Measurements from ENCODE around the gene ATG13. TPM values are rescaled to one million over a fixed set of nuclear protein-coding genes. Genes with fewer than 3 reads are reported as not detected.

The ATG13 gene
- polyA plus RNA-seq, 2 donors, result 20.0 to 26.5 TPM

- WGBS, 2 donors, result 82 to 84% methylated on average over 3 of the region's 3 CpGs
- Histone ChIP-seq H3K9me3 (ENCODE audit: control insufficient read depth in 2 of 2, insufficient read depth in 1 of 2, low read depth in 1 of 2, low read length in 1 of 2) (peaks cover 0 to 2% of the 10 kb centered on the region in 2 donors), H3K27me3 (ENCODE audit: control insufficient read depth in 1 of 2, insufficient read depth in 2 of 2, low read length in 2 of 2) (no peaks in the 10 kb centered on the region), H3K36me3 (ENCODE audit: control insufficient read depth in 2 of 2, insufficient read depth in 2 of 2, low read length in 1 of 2) (peaks cover 0 to 3% of the 10 kb centered on the region in 2 donors), H3K4me3 (ENCODE audit: low read depth in 1 of 2, low read length in 2 of 2) (no peak overlapping the region), H3K27ac (ENCODE audit: low read depth in 2 of 2, low read length in 1 of 2) (no peak overlapping the region), H3K4me1 (ENCODE audit: control insufficient read depth in 2 of 2, insufficient read depth in 2 of 2, low read length in 1 of 2) (no peaks in the 10 kb centered on the region)
Observed at GRCh38 chr11:46641639-46642038, 24.3 kb downstream of the ATG13 start.

- WGBS, 2 donors, result 93 to 96% methylated on average over 8 of the region's 8 CpGs
Observed at GRCh38 chr11:46642627-46643335, 25.4 kb downstream of the ATG13 start.

GRCh38 chr11:46643531-46643930, 26.2 kb downstream of the ATG13 start:
- H3K4me3 ChIP-seq (ENCODE audit: low read depth in 1 of 2, low read length in 2 of 2), result no peak overlapping the region
- 92 to 97% methylated on average over 3 of the region's 3 CpGs for WGBS, 2 donors
- H3K36me3 ChIP-seq (ENCODE audit: control insufficient read depth in 2 of 2, insufficient read depth in 2 of 2, low read length in 1 of 2), result peaks cover 0 to 7% of the 10 kb centered on the region in 2 donors
- peaks cover 0 to 2% of the 10 kb centered on the region in 2 donors for H3K9me3 ChIP-seq (ENCODE audit: control insufficient read depth in 2 of 2, insufficient read depth in 1 of 2, low read depth in 1 of 2, low read length in 1 of 2)
- no peaks in the 10 kb centered on the region for H3K27me3 ChIP-seq (ENCODE audit: control insufficient read depth in 1 of 2, insufficient read depth in 2 of 2, low read length in 2 of 2)
- H3K27ac ChIP-seq (ENCODE audit: low read depth in 2 of 2, low read length in 1 of 2), result no peak overlapping the region
- H3K4me1 ChIP-seq (ENCODE audit: control insufficient read depth in 2 of 2, insufficient read depth in 2 of 2, low read length in 1 of 2), result no peaks in the 10 kb centered on the region

More at GRCh38 chr11:46642627-46643335, 25.4 kb downstream of the ATG13 start:
- Histone ChIP-seq H3K36me3 (ENCODE audit: control insufficient read depth in 2 of 2, insufficient read depth in 2 of 2, low read length in 1 of 2) (peaks cover 0 to 7% of the 10 kb centered on the region in 2 donors), H3K4me3 (ENCODE audit: low read depth in 1 of 2, low read length in 2 of 2) (no peak overlapping the region), H3K9me3 (ENCODE audit: control insufficient read depth in 2 of 2, insufficient read depth in 1 of 2, low read depth in 1 of 2, low read length in 1 of 2) (peaks cover 0 to 2% of the 10 kb centered on the region in 2 donors), H3K27ac (ENCODE audit: low read depth in 2 of 2, low read length in 1 of 2) (no peak overlapping the region), H3K27me3 (ENCODE audit: control insufficient read depth in 1 of 2, insufficient read depth in 2 of 2, low read length in 2 of 2) (no peaks in the 10 kb centered on the region), H3K4me1 (ENCODE audit: control insufficient read depth in 2 of 2, insufficient read depth in 2 of 2, low read length in 1 of 2) (no peaks in the 10 kb centered on the region)

- H3K4me3 ChIP-seq (ENCODE audit: low read depth in 1 of 2, low read length in 2 of 2), result no peak overlapping the region
- no peaks in the 10 kb centered on the region for H3K4me1 ChIP-seq (ENCODE audit: control insufficient read depth in 2 of 2, insufficient read depth in 2 of 2, low read length in 1 of 2)
- H3K27ac ChIP-seq (ENCODE audit: low read depth in 2 of 2, low read length in 1 of 2), result no peak overlapping the region
- peaks cover 0 to 7% of the 10 kb centered on the region in 2 donors for H3K36me3 ChIP-seq (ENCODE audit: control insufficient read depth in 2 of 2, insufficient read depth in 2 of 2, low read length in 1 of 2)
- no peaks in the 10 kb centered on the region for H3K27me3 ChIP-seq (ENCODE audit: control insufficient read depth in 1 of 2, insufficient read depth in 2 of 2, low read length in 2 of 2)
- peaks cover 0 to 2% of the 10 kb centered on the region in 2 donors for H3K9me3 ChIP-seq (ENCODE audit: control insufficient read depth in 2 of 2, insufficient read depth in 1 of 2, low read depth in 1 of 2, low read length in 1 of 2)
Observed at GRCh38 chr11:46643986-46644385, 26.6 kb downstream of the ATG13 start.

- no peaks in the 10 kb centered on the region for H3K9me3 ChIP-seq (ENCODE audit: control insufficient read depth in 2 of 2, insufficient read depth in 1 of 2, low read depth in 1 of 2, low read length in 1 of 2)
- WGBS, 2 donors, result 62 to 69% methylated on average over 2 of the region's 2 CpGs
- no peaks in the 10 kb centered on the region for H3K4me1 ChIP-seq (ENCODE audit: control insufficient read depth in 2 of 2, insufficient read depth in 2 of 2, low read length in 1 of 2)
- no peaks in the 10 kb centered on the region for H3K27me3 ChIP-seq (ENCODE audit: control insufficient read depth in 1 of 2, insufficient read depth in 2 of 2, low read length in 2 of 2)
- H3K36me3 ChIP-seq (ENCODE audit: control insufficient read depth in 2 of 2, insufficient read depth in 2 of 2, low read length in 1 of 2), result peaks cover 10 to 14% of the 10 kb centered on the region in 2 donors
- H3K27ac ChIP-seq (ENCODE audit: low read depth in 2 of 2, low read length in 1 of 2), result no peak overlapping the region
- no peak overlapping the region for H3K4me3 ChIP-seq (ENCODE audit: low read depth in 1 of 2, low read length in 2 of 2)
Observed at GRCh38 chr11:46649180-46649738, 31.9 kb downstream of the ATG13 start.

- Histone ChIP-seq H3K36me3 (ENCODE audit: control insufficient read depth in 2 of 2, insufficient read depth in 2 of 2, low read length in 1 of 2) (peaks cover 11 to 16% of the 10 kb centered on the region in 2 donors), H3K4me3 (ENCODE audit: low read depth in 1 of 2, low read length in 2 of 2) (no peak overlapping the region), H3K4me1 (ENCODE audit: control insufficient read depth in 2 of 2, insufficient read depth in 2 of 2, low read length in 1 of 2) (no peaks in the 10 kb centered on the region), H3K9me3 (ENCODE audit: control insufficient read depth in 2 of 2, insufficient read depth in 1 of 2, low read depth in 1 of 2, low read length in 1 of 2) (no peaks in the 10 kb centered on the region), H3K27me3 (ENCODE audit: control insufficient read depth in 1 of 2, insufficient read depth in 2 of 2, low read length in 2 of 2) (no peaks in the 10 kb centered on the region), H3K27ac (ENCODE audit: low read depth in 2 of 2, low read length in 1 of 2) (no peak overlapping the region)
- 93 to 94% methylated on average over 4 of the region's 4 CpGs for WGBS, 2 donors
Observed at GRCh38 chr11:46655631-46656030, 38.3 kb downstream of the ATG13 start.

- Histone ChIP-seq H3K4me1 (ENCODE audit: control insufficient read depth in 2 of 2, insufficient read depth in 2 of 2, low read length in 1 of 2) (no peaks in the 10 kb centered on the region), H3K27ac (ENCODE audit: low read depth in 2 of 2, low read length in 1 of 2) (no peak overlapping the region), H3K4me3 (ENCODE audit: low read depth in 1 of 2, low read length in 2 of 2) (no peak overlapping the region), H3K27me3 (ENCODE audit: control insufficient read depth in 1 of 2, insufficient read depth in 2 of 2, low read length in 2 of 2) (no peaks in the 10 kb centered on the region), H3K36me3 (ENCODE audit: control insufficient read depth in 2 of 2, insufficient read depth in 2 of 2, low read length in 1 of 2) (peaks cover 3 to 16% of the 10 kb centered on the region in 2 donors), H3K9me3 (ENCODE audit: control insufficient read depth in 2 of 2, insufficient read depth in 1 of 2, low read depth in 1 of 2, low read length in 1 of 2) (no peaks in the 10 kb centered on the region)
- whole genome bisulfite sequencing, 2 donors, result 88 to 89% methylated on average over 3 of the region's 3 CpGs
Observed at GRCh38 chr11:46657186-46657585, 39.8 kb downstream of the ATG13 start.

GRCh38 chr11:46658259-46658658, 40.9 kb downstream of the ATG13 start:
- H3K9me3 ChIP-seq (ENCODE audit: control insufficient read depth in 2 of 2, insufficient read depth in 1 of 2, low read depth in 1 of 2, low read length in 1 of 2), result no peaks in the 10 kb centered on the region
- H3K27ac ChIP-seq (ENCODE audit: low read depth in 2 of 2, low read length in 1 of 2), result no peak overlapping the region
- H3K4me3 ChIP-seq (ENCODE audit: low read depth in 1 of 2, low read length in 2 of 2), result no peak overlapping the region
- WGBS, 2 donors, result 81 to 83% methylated on average over 4 of the region's 4 CpGs
- H3K27me3 ChIP-seq (ENCODE audit: control insufficient read depth in 1 of 2, insufficient read depth in 2 of 2, low read length in 2 of 2), result no peaks in the 10 kb centered on the region
- peaks cover 3 to 17% of the 10 kb centered on the region in 2 donors for H3K36me3 ChIP-seq (ENCODE audit: control insufficient read depth in 2 of 2, insufficient read depth in 2 of 2, low read length in 1 of 2)
- no peaks in the 10 kb centered on the region for H3K4me1 ChIP-seq (ENCODE audit: control insufficient read depth in 2 of 2, insufficient read depth in 2 of 2, low read length in 1 of 2)

- no peak overlapping the region for H3K27ac ChIP-seq (ENCODE audit: low read depth in 2 of 2, low read length in 1 of 2)
- no peaks in the 10 kb centered on the region for H3K4me1 ChIP-seq (ENCODE audit: control insufficient read depth in 2 of 2, insufficient read depth in 2 of 2, low read length in 1 of 2)
- H3K27me3 ChIP-seq (ENCODE audit: control insufficient read depth in 1 of 2, insufficient read depth in 2 of 2, low read length in 2 of 2), result no peaks in the 10 kb centered on the region
- H3K4me3 ChIP-seq (ENCODE audit: low read depth in 1 of 2, low read length in 2 of 2), result no peak overlapping the region
- H3K36me3 ChIP-seq (ENCODE audit: control insufficient read depth in 2 of 2, insufficient read depth in 2 of 2, low read length in 1 of 2), result peaks cover 9 to 16% of the 10 kb centered on the region in 2 donors
- WGBS, 2 donors, result 70 to 93% methylated on average over 1 of the region's 1 CpG
- no peaks in the 10 kb centered on the region for H3K9me3 ChIP-seq (ENCODE audit: control insufficient read depth in 2 of 2, insufficient read depth in 1 of 2, low read depth in 1 of 2, low read length in 1 of 2)
Observed at GRCh38 chr11:46659908-46660307, 42.6 kb downstream of the ATG13 start.

GRCh38 chr11:46661836-46662235, 44.5 kb downstream of the ATG13 start:
- Histone ChIP-seq H3K4me1 (ENCODE audit: control insufficient read depth in 2 of 2, insufficient read depth in 2 of 2, low read length in 1 of 2) (no peaks in the 10 kb centered on the region), H3K9me3 (ENCODE audit: control insufficient read depth in 2 of 2, insufficient read depth in 1 of 2, low read depth in 1 of 2, low read length in 1 of 2) (no peaks in the 10 kb centered on the region), H3K27ac (ENCODE audit: low read depth in 2 of 2, low read length in 1 of 2) (no peak overlapping the region), H3K4me3 (ENCODE audit: low read depth in 1 of 2, low read length in 2 of 2) (no peak overlapping the region), H3K27me3 (ENCODE audit: control insufficient read depth in 1 of 2, insufficient read depth in 2 of 2, low read length in 2 of 2) (no peaks in the 10 kb centered on the region), H3K36me3 (ENCODE audit: control insufficient read depth in 2 of 2, insufficient read depth in 2 of 2, low read length in 1 of 2) (peaks cover 9 to 18% of the 10 kb centered on the region in 2 donors)

All from esophagus (tissue), 2 donors.